Activated CD4-positive, alpha-beta T cell treated with anti-CD3 and anti-CD28 coated beads for 4 hours (primary cell): ENCODE data around the gene ITGBL1.
"Not testable (repeated sequence)": the region's sequence is repeated elsewhere in the genome, so short reads cannot be mapped to it uniquely, and the experiment has no call there.

ENCODE experiments used
- DNase-seq, 2 donors: peaks; one replicate each; pipeline ENCODE4 v3.0.0-alpha.2; 2020

The ITGBL1 gene

DNA sequence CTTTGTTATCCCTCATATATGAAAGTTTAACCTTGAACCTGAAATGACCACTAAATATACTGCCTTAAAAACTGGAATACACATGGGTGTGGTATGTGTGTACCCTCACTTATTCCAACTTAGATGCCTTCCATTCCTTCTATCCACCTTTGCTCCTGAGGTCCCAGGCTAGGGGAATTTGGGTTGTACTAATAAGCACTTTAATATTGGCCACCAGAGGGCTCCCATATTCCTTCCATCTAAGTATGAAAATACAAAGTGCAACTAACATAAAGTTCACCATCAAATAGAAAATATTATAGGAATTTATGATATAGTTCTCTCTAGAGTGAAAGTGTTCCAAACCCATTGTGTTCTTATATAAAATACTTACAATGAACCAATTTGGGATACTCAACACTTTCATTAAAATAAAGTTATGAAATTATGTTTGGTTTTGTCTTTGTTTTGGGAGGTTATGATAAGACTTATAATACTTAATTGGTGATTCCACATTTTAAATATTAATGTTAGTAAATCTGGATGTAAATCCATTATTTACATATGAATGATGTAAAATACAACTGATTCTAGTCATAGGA lies 62.3 kb downstream of the ITGBL1 start:
- peak in 1 of 2 donors; percentile 8 for DNase-seq

- no peak for DNase-seq
Observed at GRCh38 chr13:101515504-101515903, 63.0 kb downstream of the ITGBL1 start.

- DNase-seq, result no peak
Observed at GRCh38 chr13:101516262-101516661, 63.8 kb downstream of the ITGBL1 start.

GRCh38 chr13:101520672-101521071 lies 68.2 kb downstream of the ITGBL1 start:
- DNase-seq, result no peak

DNA sequence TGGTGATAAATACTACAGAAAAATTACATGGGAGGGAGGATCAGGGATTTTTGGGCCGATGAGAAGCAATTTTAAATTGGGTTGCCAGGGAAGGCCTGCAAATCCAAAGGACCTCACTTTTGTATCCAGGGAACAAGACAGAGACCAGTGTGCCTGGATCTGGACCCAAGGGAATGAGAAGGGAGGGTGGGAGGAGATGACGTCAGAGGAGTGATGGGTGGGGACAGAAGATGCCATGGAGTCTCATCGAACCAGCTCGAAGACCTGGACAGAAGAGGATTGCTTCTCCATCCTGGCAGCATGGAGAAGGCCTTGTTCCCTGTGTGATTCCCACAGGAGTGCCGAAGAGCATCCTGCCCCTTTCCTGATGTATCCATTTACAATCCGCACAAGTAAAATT lies 68.9 kb downstream of the ITGBL1 start:
- DNase-seq, result no peak

GRCh38 chr13:101522607-101523006 lies 70.1 kb downstream of the ITGBL1 start:
- no peak for DNase-seq

DNA sequence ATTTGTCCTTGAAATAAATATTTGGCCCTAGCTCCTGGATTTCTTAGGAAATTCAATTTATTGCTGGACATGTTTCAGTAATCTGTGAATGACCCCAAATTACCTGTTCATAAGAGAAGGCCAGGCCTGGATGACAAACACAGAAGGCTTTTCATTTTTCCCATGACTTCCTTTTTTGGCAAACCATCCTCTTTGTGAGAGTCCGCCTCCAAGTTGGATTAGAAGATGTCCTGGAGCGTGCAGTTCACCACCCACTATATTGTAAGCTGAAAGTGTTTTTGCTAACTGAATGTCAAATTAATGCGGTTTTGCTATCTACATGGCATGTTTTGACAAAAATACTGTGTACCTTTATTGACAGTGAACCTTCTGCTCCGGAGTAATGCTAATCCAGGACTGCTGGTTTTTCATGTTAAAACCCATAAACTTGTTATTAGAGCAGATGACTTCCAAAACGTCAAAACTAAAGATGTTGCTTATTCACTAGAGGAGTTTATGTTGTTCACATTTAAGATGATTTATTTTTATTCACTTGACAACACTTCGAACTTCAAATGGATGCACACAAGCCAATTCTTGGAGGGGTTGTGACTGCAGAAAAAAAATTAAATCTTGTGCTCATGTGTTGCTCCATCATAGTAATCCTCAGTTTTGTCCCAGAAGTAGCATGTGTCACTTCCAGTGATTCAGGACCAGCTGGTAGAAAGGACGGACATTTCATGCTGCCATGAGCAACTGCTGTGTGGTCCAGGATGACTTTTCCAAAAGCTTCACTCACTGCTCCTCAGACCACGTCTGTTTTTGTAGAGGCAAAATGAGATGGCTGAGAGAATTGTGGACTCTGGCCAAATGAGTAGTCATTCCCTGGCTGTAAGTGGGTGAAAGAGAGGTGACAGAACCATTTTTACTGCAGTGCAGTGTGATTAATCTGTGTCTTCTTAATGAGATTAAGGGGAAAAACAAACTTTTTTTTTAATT lies 71.0 kb downstream of the ITGBL1 start:
- DNase-seq, result no peak

DNA sequence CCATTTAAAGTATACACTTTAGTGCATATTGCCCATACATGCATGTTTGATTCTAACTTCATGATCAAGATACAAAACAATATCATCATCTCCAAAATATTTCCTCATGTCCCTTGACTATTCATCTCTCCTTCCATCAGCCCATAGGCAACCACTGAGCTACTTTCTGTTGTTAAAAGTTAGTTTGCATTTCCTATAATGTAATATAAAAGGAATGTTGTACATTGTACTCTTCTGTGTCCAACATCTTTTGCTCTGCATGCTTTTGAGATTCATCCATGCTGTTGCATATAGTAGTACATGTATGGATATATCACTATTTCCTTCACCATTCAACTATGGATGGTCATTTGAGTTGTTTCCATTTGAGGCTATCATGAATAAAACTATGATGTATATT lies 74.7 kb downstream of the ITGBL1 start:
- no peak for DNase-seq

GRCh38 chr13:101529422-101529821 lies 76.9 kb downstream of the ITGBL1 start:
- DNase-seq, result no peak

DNA sequence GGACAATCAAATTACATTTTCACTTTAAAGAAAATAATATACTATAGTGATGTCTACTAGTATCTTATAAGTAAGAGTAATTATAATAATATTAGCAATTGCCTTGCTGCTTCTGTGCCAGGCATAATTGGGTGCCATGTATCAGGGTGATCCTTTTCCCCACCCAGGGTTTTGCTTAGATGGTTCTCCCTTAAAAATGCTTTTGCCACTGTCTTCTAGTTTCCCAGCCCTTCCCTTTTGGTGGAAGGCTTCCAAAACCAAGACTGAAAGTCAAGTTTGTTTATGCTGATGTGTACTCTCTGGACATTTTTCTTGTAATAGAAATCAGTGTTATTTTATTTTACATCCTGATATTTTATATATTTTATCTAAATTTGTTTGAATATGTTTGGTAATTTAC lies 77.8 kb downstream of the ITGBL1 start:
- no peak for DNase-seq

DNA sequence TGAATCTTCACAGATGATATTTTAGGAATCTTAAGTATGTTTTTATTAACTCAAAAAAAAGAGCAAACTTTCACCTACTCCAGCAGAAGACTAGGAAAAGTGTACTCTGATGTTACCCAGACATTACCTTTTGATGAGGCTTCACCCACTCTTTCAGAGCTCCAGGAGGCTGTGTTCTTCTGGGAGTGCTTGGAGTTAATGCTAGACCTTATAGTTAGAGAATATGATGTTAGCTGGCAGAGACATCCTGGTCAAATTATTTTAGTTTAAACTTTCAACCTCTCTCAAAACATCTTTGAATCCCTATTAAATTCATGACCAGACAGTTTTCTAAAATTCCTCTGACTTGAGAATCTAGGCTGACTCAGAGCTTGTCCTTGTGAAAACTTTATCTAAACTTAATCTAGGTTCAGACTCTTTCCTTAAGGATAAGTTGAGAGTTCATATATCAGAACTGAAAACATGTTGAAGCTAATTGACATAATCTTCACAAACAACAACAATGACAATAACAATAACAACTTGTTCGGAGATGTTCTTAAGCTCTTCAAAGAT lies 82.8 kb downstream of the ITGBL1 start:
- DNase-seq, result no peak

GRCh38 chr13:101536079-101536478 lies 83.6 kb downstream of the ITGBL1 start:
- DNase-seq, result no peak

DNA sequence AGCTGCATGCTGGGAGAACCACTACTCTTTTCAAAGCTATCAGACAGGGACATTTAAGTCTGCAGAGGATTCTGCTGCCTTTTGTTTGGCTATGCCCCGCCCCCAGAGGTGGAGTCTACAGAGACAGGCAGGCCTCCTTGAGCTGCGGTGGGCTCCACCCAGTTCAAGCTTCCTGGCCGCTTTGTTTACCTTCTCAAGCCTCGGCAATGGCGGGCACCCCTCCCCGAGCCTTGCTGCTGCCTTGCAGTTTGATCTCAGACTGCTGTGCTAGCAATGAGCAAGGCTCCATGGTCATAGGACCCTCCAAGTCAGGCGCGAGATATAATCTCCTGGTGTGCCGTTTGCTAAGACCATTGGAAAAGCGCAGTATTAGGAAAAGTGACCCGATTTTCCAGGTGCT lies 92.1 kb downstream of the ITGBL1 start:
- not testable (repeated sequence) for DNase-seq

DNA sequence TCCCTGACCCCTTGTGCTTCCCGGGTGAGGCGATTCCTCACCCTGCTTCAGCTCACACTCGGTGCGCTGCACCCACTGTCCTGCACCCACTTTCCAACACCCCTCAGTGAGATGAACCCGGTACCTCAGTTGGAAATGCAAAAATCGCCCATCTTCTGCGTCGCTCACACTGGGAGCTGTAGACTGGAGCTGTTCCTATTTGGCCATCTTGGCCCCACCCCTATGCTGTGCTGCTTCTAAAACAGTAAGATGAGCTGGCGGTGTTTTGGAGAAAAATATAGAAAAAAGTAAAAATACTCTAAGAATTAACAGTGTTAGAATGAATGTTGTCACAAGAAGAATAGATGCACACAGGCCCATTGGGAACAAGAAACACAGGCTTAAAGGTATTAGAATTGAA lies 92.5 kb downstream of the ITGBL1 start:
- no peak for DNase-seq

DNA sequence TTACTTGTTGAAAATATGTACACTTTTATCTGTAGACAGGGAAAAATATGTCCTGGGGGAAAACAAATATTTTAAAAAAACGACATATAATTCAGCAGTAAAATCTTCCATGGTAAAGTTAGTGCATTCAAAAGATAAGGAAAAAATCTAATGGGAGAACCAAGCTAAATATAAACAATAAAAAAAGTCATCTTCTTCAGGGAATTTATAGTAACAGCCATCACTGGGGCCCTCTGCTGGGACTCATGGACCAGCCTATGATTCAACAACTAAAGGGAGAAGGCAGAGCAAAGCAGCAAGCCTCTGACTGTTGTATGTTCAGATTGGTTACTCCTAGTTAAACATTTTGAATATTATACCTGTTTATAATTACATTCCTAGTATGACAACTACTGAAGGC lies 93.0 kb downstream of the ITGBL1 start:
- DNase-seq, result no peak

- DNase-seq, result no peak
Observed at GRCh38 chr13:101552286-101552685, 99.8 kb downstream of the ITGBL1 start.

GRCh38 chr13:101552786-101553185 lies 100.3 kb downstream of the ITGBL1 start:
- no peak for DNase-seq

GRCh38 chr13:101554420-101555125 lies 102.1 kb downstream of the ITGBL1 start:
- no peak for DNase-seq

GRCh38 chr13:101555610-101556009 lies 103.1 kb downstream of the ITGBL1 start:
- DNase-seq, result no peak

DNA sequence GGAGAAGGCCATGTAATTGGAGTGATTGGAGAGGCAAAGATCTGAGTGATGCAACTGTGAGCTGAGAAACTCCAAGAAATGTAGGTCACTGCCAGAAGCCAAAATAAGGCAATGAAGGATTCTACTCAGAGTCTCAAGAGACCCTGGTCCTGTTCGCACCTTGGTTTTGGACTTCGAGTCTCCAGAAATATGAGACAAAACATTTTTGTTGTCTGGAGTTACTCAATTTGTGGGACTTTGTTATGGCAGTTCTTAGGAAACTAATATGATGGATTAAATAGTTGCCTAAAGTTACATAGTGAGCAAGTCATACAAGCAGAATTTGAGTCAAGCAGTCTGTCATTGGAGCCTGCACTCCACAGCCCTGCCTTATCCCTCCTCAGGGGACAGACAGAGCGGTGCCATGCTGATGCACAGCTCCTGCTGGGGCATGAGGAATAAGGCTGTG lies 104.2 kb downstream of the ITGBL1 start:
- DNase-seq, result no peak

GRCh38 chr13:101565317-101565716 lies 112.8 kb downstream of the ITGBL1 start:
- no peak for DNase-seq

DNA sequence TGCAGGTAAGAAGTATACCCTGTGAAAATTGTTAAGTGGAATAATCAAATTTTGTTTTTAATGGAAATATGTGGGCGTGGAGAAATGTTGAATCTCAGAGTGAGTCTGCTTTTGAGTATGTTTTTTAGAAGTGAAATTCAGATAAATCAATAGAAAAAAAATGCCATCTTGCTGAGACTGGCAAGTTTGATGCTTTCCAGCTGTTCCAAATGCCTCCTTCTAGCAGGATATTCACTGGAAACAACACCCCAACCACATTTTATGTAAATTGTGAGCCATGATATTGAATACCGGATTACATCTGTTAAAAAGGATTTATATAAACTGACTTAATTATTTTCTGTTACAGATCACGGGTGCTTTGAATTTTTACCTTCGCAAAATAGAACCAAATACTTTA lies 115.4 kb downstream of the ITGBL1 start:
- no peak for DNase-seq

GRCh38 chr13:101569807-101570206 lies 117.3 kb downstream of the ITGBL1 start:
- no peak for DNase-seq
